Parathyroid adenoma (tissue), 2 donors: ENCODE data around the gene DDB1.
A peak's percentile ranks its signal among the peaks of the same experiment; 100 is the strongest.

Source experiments
- H2AFZ ChIP-seq: fragments of 300-600 bp; sonication (generic); one replicate; pipeline ENCODE4 v1.7.0; 2017; ENCODE audit warnings: antibody characterized with exemption, mild to moderate bottlenecking
- H3K27ac ChIP-seq: fragments of 300-600 bp; sonication (generic); one replicate; pipeline ENCODE4 v1.7.0; 2017
- H3K27me3 ChIP-seq: fragments of 300-600 bp; sonication (generic); one replicate; pipeline ENCODE4 v1.7.0; 2017; ENCODE audit warnings: low read length; ENCODE audit not compliant: control insufficient read depth, insufficient read depth
- H3K36me3 ChIP-seq: fragments of 300-600 bp; sonication (generic); one replicate; pipeline ENCODE4 v1.7.0; 2017; ENCODE audit warnings: low read length; ENCODE audit not compliant: control insufficient read depth, insufficient read depth
- H3K4me1 ChIP-seq: fragments of 300-600 bp; sonication (generic); one replicate; pipeline ENCODE4 v1.7.0; 2017; ENCODE audit warnings: control low read depth
- H3K4me2 ChIP-seq: fragments of 300-600 bp; sonication (generic); one replicate; pipeline ENCODE4 v1.7.0; 2017; ENCODE audit warnings: low read length
- H3K4me3 ChIP-seq: fragments of 300-600 bp; sonication (generic); one replicate; pipeline ENCODE4 v1.7.0; 2017; ENCODE audit warnings: low read depth, low read length
- H3K79me2 ChIP-seq: fragments of 300-600 bp; sonication (generic); one replicate; pipeline ENCODE4 v1.7.0; 2017; ENCODE audit warnings: control low read depth
- H3K9ac ChIP-seq: fragments of 300-600 bp; sonication (generic); one replicate; pipeline ENCODE4 v1.7.0; 2017; ENCODE audit warnings: mild to moderate bottlenecking
- H3K9me3 ChIP-seq: fragments of 300-600 bp; sonication (generic); one replicate; pipeline ENCODE4 v1.7.0; 2017; ENCODE audit warnings: low read length; ENCODE audit not compliant: control insufficient read depth
- TF ChIP-seq, protein P1 (sequence below): fragments of 300-600 bp; sonication (generic); IDR thresholded peaks from one replicate; pipeline ENCODE4 v1.7.0; 2017; ENCODE audit warnings: antibody characterized with exemption, mild to moderate bottlenecking
- donor health status: primary hyperparathyroidism.

DDB1 gene

GRCh38 chr11:61332281-61332796 lies 566 bp downstream of the DDB1 start:
- Histone ChIP-seq H3K9me3 (no peaks in the 10 kb centered on the region), H3K4me1 (peaks cover 9% of the 10 kb centered on the region), H3K9ac (peak overlapping the region; percentile 93), H3K4me3 (peak overlapping the region; percentile 85), H3K27me3 (no peaks in the 10 kb centered on the region), H3K79me2 (peaks cover 24% of the 10 kb centered on the region), H3K27ac (peak overlapping the region; percentile 99), H3K4me2 (peak overlapping the region; percentile 67), H2AFZ (peak overlapping the region; percentile 78), H3K36me3 (no peaks in the 10 kb centered on the region)
- TF ChIP-seq, protein P1, sequence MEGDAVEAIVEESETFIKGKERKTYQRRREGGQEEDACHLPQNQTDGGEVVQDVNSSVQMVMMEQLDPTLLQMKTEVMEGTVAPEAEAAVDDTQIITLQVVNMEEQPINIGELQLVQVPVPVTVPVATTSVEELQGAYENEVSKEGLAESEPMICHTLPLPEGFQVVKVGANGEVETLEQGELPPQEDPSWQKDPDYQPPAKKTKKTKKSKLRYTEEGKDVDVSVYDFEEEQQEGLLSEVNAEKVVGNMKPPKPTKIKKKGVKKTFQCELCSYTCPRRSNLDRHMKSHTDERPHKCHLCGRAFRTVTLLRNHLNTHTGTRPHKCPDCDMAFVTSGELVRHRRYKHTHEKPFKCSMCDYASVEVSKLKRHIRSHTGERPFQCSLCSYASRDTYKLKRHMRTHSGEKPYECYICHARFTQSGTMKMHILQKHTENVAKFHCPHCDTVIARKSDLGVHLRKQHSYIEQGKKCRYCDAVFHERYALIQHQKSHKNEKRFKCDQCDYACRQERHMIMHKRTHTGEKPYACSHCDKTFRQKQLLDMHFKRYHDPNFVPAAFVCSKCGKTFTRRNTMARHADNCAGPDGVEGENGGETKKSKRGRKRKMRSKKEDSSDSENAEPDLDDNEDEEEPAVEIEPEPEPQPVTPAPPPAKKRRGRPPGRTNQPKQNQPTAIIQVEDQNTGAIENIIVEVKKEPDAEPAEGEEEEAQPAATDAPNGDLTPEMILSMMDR: no peak

DNA sequence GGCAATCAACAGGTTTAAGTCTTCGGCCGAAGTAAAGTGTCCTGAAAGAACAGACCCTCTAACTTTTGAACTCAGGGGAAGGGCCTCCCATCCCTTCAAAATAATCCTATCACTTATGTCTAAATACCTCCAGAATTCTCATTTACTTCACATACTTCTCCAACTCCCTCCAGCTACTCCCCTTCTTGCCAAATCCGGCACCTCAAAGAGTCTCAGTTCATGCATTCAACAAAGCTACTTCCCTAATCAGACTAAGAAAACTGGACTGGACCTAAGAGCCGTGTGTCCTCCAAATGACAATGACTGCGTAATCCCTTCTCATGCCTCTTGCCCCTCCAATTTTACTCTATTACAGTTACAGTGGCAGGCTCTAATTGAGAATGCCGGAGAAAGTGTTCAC lies 1.3 kb downstream of the DDB1 start:
- Histone ChIP-seq H3K27me3 (no peaks in the 10 kb centered on the region), H3K9ac (no peak overlapping the region), H3K79me2 (peaks cover 31% of the 10 kb centered on the region), H2AFZ (no peak overlapping the region), H3K36me3 (no peaks in the 10 kb centered on the region), H3K9me3 (no peaks in the 10 kb centered on the region), H3K27ac (peak overlapping the region; percentile 99), H3K4me1 (peaks cover 9% of the 10 kb centered on the region), H3K4me3 (peak overlapping the region; percentile 85), H3K4me2 (peak overlapping the region; percentile 67)
- TF ChIP-seq, protein P1: no peak

- peaks cover 40% of the 10 kb centered on the region for H3K79me2 ChIP-seq
- no peak overlapping the region for H3K4me2 ChIP-seq
- H3K27me3 ChIP-seq: no peaks in the 10 kb centered on the region
- no peak overlapping the region for H3K9ac ChIP-seq
- peak overlapping the region; percentile 15 for H3K27ac ChIP-seq
- H3K9me3 ChIP-seq: no peaks in the 10 kb centered on the region
- peaks cover 6% of the 10 kb centered on the region for H3K4me1 ChIP-seq
- H3K36me3 ChIP-seq: no peaks in the 10 kb centered on the region
- H2AFZ ChIP-seq: no peak overlapping the region
- H3K4me3 ChIP-seq: no peak overlapping the region
- TF ChIP-seq, protein P1: no peak
Measured at GRCh38 chr11:61329871-61330270, 3.0 kb downstream of the DDB1 start.

- Histone ChIP-seq H3K79me2 (peaks cover 42% of the 10 kb centered on the region), H3K9me3 (no peaks in the 10 kb centered on the region), H3K4me2 (no peak overlapping the region), H3K27ac (no peak overlapping the region), H3K9ac (no peak overlapping the region), H3K4me3 (no peak overlapping the region), H3K4me1 (peaks cover 6% of the 10 kb centered on the region), H3K27me3 (no peaks in the 10 kb centered on the region), H2AFZ (no peak overlapping the region), H3K36me3 (no peaks in the 10 kb centered on the region)
- TF ChIP-seq, protein P1: no peak
Measured at GRCh38 chr11:61328351-61328750, 4.6 kb downstream of the DDB1 start.

GRCh38 chr11:61327669-61328071 lies 5.2 kb downstream of the DDB1 start:
- no peak overlapping the region for H3K4me3 ChIP-seq
- TF ChIP-seq, protein P1: no peak
- no peak overlapping the region for H2AFZ ChIP-seq
- no peak overlapping the region for H3K27ac ChIP-seq
- H3K4me1 ChIP-seq: peaks cover 6% of the 10 kb centered on the region
- no peak overlapping the region for H3K4me2 ChIP-seq
- no peaks in the 10 kb centered on the region for H3K36me3 ChIP-seq
- no peaks in the 10 kb centered on the region for H3K9me3 ChIP-seq
- H3K9ac ChIP-seq: no peak overlapping the region
- no peaks in the 10 kb centered on the region for H3K27me3 ChIP-seq
- H3K79me2 ChIP-seq: peaks cover 42% of the 10 kb centered on the region
